Body of pancreas (tissue), 4 donors: ENCODE results near the gene SEC24D.

Experiments
- CTCF ChIP-seq, 7 experiments: fragments of 450-650 bp in 4 of 7; fragments of 200-600 bp in 3 of 7; sonication (generic) in 3 of 7; IDR thresholded peaks; one replicate each; pipeline ENCODE4 v1.5.1; 2016 to 2019; ENCODE audit warnings: antibody characterized with exemption in 7 of 7
- POLR2A ChIP-seq, 3 donors: fragments of 450-650 bp; IDR thresholded peaks; one replicate each; pipeline ENCODE4 v1.6.1; 2016; ENCODE audit warnings: antibody characterized with exemption in 3 of 3, mild to moderate bottlenecking in 2 of 3

- TF ChIP-seq CTCF (IDR thresholded peaks at IDR 0.05), result no peak
- TF ChIP-seq POLR2A (IDR thresholded peaks at IDR 0.05), result no peak
Observed at GRCh38 chr4:118846979-118847378, 11.1 kb upstream of the SEC24D start.
